ENCODE measurements around the gene STOML1.

DNA sequence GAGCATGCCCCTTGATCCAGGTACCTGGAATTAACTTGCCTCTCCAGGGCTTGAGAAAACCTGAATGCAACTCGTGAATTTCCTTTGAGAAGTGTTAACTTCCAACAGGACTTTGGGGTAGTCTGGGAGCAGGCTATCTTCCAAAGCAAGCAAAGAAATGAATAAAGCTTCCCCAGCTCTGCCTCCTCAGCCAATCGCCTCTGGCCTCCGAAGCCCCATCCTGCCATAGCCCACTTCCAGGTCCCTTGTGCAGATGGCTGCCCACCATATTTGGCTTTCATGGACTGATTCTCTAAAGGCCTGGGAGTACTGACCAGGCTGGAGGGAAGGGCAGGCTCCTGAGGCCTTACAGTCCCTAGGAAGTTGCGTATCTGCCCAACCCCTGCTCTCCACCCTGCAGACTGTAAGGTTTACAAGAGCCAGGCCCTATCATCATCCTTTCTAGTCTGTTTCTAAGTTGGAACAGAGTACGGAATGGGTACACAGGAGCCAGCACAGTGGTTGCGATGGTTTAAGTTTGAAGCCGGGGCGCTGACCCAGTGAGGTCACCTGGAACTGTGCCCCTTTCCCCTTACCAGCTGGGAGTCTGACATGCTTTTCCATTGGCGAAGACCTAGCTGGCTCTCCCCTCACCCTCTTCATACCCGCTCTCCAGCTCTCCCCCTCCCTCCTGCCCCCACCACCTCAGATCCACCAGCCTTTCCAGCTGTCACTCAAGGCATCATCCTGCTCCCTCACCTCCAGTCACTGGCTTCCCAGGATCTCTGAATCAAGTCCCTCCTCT, 1.3 kb upstream of the STOML1 start:
- TF ChIP-seq, protein P1, sequence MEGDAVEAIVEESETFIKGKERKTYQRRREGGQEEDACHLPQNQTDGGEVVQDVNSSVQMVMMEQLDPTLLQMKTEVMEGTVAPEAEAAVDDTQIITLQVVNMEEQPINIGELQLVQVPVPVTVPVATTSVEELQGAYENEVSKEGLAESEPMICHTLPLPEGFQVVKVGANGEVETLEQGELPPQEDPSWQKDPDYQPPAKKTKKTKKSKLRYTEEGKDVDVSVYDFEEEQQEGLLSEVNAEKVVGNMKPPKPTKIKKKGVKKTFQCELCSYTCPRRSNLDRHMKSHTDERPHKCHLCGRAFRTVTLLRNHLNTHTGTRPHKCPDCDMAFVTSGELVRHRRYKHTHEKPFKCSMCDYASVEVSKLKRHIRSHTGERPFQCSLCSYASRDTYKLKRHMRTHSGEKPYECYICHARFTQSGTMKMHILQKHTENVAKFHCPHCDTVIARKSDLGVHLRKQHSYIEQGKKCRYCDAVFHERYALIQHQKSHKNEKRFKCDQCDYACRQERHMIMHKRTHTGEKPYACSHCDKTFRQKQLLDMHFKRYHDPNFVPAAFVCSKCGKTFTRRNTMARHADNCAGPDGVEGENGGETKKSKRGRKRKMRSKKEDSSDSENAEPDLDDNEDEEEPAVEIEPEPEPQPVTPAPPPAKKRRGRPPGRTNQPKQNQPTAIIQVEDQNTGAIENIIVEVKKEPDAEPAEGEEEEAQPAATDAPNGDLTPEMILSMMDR (IDR thresholded peaks at IDR 0.05): no peak
- no peak for TF ChIP-seq POLR2A (IDR thresholded peaks at IDR 0.05)
